Activated T-cell treated with anti-CD3 and anti-CD28 coated beads, Interleukin-2, amount 50 U/mL, for 4 hours (primary cell): ENCODE measurements around the gene PIK3CA. TPM values are rescaled to one million over a fixed set of nuclear protein-coding genes. Genes with fewer than 3 reads are reported as not detected.
"Not testable (repeated sequence)": the region's sequence is repeated elsewhere in the genome, so short reads cannot be mapped to it uniquely, and the experiment has no call there.

Experiments
- ATAC-seq, 2 donors: fragments of 200-7000 bp; cut with Tn5 transposase; one replicate each; pipeline ENCODE4 v1.10.0; 2021
- DNase-seq: peaks from one replicate; pipeline ENCODE4 v3.0.0-alpha.2; 2020
- H3K27me3 Mint-ChIP-seq: one replicate; pipeline ENCODE4 v1.8.0; 2021; ENCODE audit warnings: low read depth, mixed read lengths
- H3K36me3 Mint-ChIP-seq: one replicate; pipeline ENCODE4 v1.8.0; 2022; ENCODE audit warnings: mixed read lengths; ENCODE audit not compliant: insufficient read depth
- H3K4me1 Mint-ChIP-seq: one replicate; pipeline ENCODE4 v1.8.0; 2021; ENCODE audit warnings: low read depth, mixed read lengths
- H3K4me3 Mint-ChIP-seq: one replicate; pipeline ENCODE4 v1.8.0; 2021; ENCODE audit warnings: mild to moderate bottlenecking, moderate library complexity, mixed read lengths
- H3K9me3 Mint-ChIP-seq: one replicate; pipeline ENCODE4 v1.8.0; 2021; ENCODE audit warnings: mixed read lengths
- total RNA-seq, 3 donors: library from RNA; stranded (reverse); gene quantifications; one replicate each; pipeline ENCODE4 v1.2.1, GENCODE V29; 2021

Gene PIK3CA
- total RNA-seq, 3 donors from 2014 or later = 11.4 to 16.1 (median 12.0) TPM

- no peak overlapping the region for H3K4me3 Mint-ChIP-seq
- H3K9me3 Mint-ChIP-seq = no peaks in the 10 kb centered on the region
- H3K4me1 Mint-ChIP-seq = no peaks in the 10 kb centered on the region
- H3K36me3 Mint-ChIP-seq = no peaks in the 10 kb centered on the region
- no peak for ATAC-seq
- DNase-seq = no peak
- peaks cover 8% of the 10 kb centered on the region for H3K27me3 Mint-ChIP-seq
Observed at GRCh38 chr3:179269152-179269707, 121.1 kb downstream of the PIK3CA start.

- H3K36me3 Mint-ChIP-seq = no peaks in the 10 kb centered on the region
- H3K27me3 Mint-ChIP-seq = peaks cover 8% of the 10 kb centered on the region
- DNase-seq (no peak), ATAC-seq (no peak)
- no peak overlapping the region for H3K4me3 Mint-ChIP-seq
- no peaks in the 10 kb centered on the region for H3K9me3 Mint-ChIP-seq
- no peaks in the 10 kb centered on the region for H3K4me1 Mint-ChIP-seq
Observed at GRCh38 chr3:179272385-179272784, 124.2 kb downstream of the PIK3CA start.

GRCh38 chr3:179274434-179274833 lies 126.3 kb downstream of the PIK3CA start:
- H3K27me3 Mint-ChIP-seq = peaks cover 12% of the 10 kb centered on the region
- not testable (repeated sequence) for ATAC-seq, H3K36me3 Mint-ChIP-seq, H3K4me1 Mint-ChIP-seq, H3K9me3 Mint-ChIP-seq, H3K4me3 Mint-ChIP-seq, DNase-seq

GRCh38 chr3:179276001-179276400 lies 127.8 kb downstream of the PIK3CA start:
- H3K9me3 Mint-ChIP-seq = no peaks in the 10 kb centered on the region
- H3K36me3 Mint-ChIP-seq = no peaks in the 10 kb centered on the region
- no peak overlapping the region for H3K4me3 Mint-ChIP-seq
- DNase-seq (no peak), ATAC-seq (no peak)
- H3K4me1 Mint-ChIP-seq = no peaks in the 10 kb centered on the region
- peaks cover 15% of the 10 kb centered on the region for H3K27me3 Mint-ChIP-seq

GRCh38 chr3:179276743-179277142 lies 128.6 kb downstream of the PIK3CA start:
- ATAC-seq (no peak), DNase-seq (no peak)
- Mint-ChIP-seq H3K27me3 (peaks cover 15% of the 10 kb centered on the region), H3K4me1 (no peaks in the 10 kb centered on the region), H3K9me3 (no peaks in the 10 kb centered on the region), H3K4me3 (no peak overlapping the region), H3K36me3 (no peaks in the 10 kb centered on the region)

GRCh38 chr3:179278151-179278550 lies 130.0 kb downstream of the PIK3CA start:
- DNase-seq (no peak), ATAC-seq (no peak)
- H3K9me3 Mint-ChIP-seq = no peaks in the 10 kb centered on the region
- no peaks in the 10 kb centered on the region for H3K4me1 Mint-ChIP-seq
- H3K27me3 Mint-ChIP-seq = peaks cover 24% of the 10 kb centered on the region
- no peaks in the 10 kb centered on the region for H3K36me3 Mint-ChIP-seq
- H3K4me3 Mint-ChIP-seq = no peak overlapping the region

GRCh38 chr3:179278932-179279693 lies 131.0 kb downstream of the PIK3CA start:
- Mint-ChIP-seq H3K27me3 (peaks cover 24% of the 10 kb centered on the region), H3K4me3 (no peak overlapping the region), H3K9me3 (no peaks in the 10 kb centered on the region), H3K4me1 (no peaks in the 10 kb centered on the region), H3K36me3 (no peaks in the 10 kb centered on the region)
- ATAC-seq (no peak), DNase-seq (no peak)

- ATAC-seq = no peak
- no peaks in the 10 kb centered on the region for H3K4me1 Mint-ChIP-seq
- no peaks in the 10 kb centered on the region for H3K9me3 Mint-ChIP-seq
- no peaks in the 10 kb centered on the region for H3K36me3 Mint-ChIP-seq
- no peak overlapping the region for H3K4me3 Mint-ChIP-seq
- peaks cover 24% of the 10 kb centered on the region for H3K27me3 Mint-ChIP-seq
- no peak for DNase-seq
Observed at GRCh38 chr3:179279837-179280236, 131.7 kb downstream of the PIK3CA start.

GRCh38 chr3:179281825-179282224 lies 133.7 kb downstream of the PIK3CA start:
- no peak for ATAC-seq
- DNase-seq = no peak
- Mint-ChIP-seq H3K4me1 (no peaks in the 10 kb centered on the region), H3K9me3 (no peaks in the 10 kb centered on the region), H3K4me3 (no peak overlapping the region), H3K27me3 (peaks cover 20% of the 10 kb centered on the region), H3K36me3 (no peaks in the 10 kb centered on the region)

GRCh38 chr3:179286331-179286730 lies 138.2 kb downstream of the PIK3CA start:
- H3K36me3 Mint-ChIP-seq = no peaks in the 10 kb centered on the region
- H3K4me3 Mint-ChIP-seq = no peak overlapping the region

GRCh38 chr3:179288845-179289244 lies 140.7 kb downstream of the PIK3CA start:
- no peak for ATAC-seq
- Mint-ChIP-seq H3K4me3 (no peak overlapping the region), H3K27me3 (peaks cover 5% of the 10 kb centered on the region), H3K4me1 (no peaks in the 10 kb centered on the region), H3K9me3 (no peaks in the 10 kb centered on the region), H3K36me3 (no peaks in the 10 kb centered on the region)
- DNase-seq = no peak

More at GRCh38 chr3:179286331-179286730, 138.2 kb downstream of the PIK3CA start:
- no peaks in the 10 kb centered on the region for H3K9me3 Mint-ChIP-seq
- DNase-seq (no peak), ATAC-seq (no peak)
- peaks cover 9% of the 10 kb centered on the region for H3K27me3 Mint-ChIP-seq
- H3K4me1 Mint-ChIP-seq = no peaks in the 10 kb centered on the region

GRCh38 chr3:179289295-179289694 lies 141.1 kb downstream of the PIK3CA start:
- ATAC-seq (no peak), DNase-seq (no peak)
- Mint-ChIP-seq H3K9me3 (no peaks in the 10 kb centered on the region), H3K4me3 (no peak overlapping the region), H3K4me1 (no peaks in the 10 kb centered on the region), H3K36me3 (no peaks in the 10 kb centered on the region), H3K27me3 (peaks cover 5% of the 10 kb centered on the region)

Other genes with a start within 250 kb of the PIK3CA start
- 10 to 100 TPM in 1 of 3 donors, 1 to 10 TPM in 2; 9.3 to 13.5 (median 9.7) TPM for gene ZMAT3, start 76.5 kb upstream of the PIK3CA start, total RNA-seq
- gene KCNMB3, start 102.8 kb downstream of the PIK3CA start, total RNA-seq = under 1 TPM in 2 of 3 donors, not detected in 1; 0.15 to 0.34 TPM
- 10 to 100 TPM; 41.1 to 51.4 (median 45.6) TPM for gene ZNF639, start 174.7 kb downstream of the PIK3CA start, total RNA-seq
- 10 to 100 TPM; 31.2 to 35.1 (median 34.4) TPM for gene MFN1, start 199.4 kb downstream of the PIK3CA start, total RNA-seq